Measurements from ENCODE around the gene SLC1A1. TPM values are rescaled to one million over a fixed set of nuclear protein-coding genes. Genes with fewer than 3 reads are reported as not detected.

SLC1A1 gene
- total and polyA plus RNA-seq, 11 donors = 1.0 to 4.6 (median 1.9) TPM

DNA sequence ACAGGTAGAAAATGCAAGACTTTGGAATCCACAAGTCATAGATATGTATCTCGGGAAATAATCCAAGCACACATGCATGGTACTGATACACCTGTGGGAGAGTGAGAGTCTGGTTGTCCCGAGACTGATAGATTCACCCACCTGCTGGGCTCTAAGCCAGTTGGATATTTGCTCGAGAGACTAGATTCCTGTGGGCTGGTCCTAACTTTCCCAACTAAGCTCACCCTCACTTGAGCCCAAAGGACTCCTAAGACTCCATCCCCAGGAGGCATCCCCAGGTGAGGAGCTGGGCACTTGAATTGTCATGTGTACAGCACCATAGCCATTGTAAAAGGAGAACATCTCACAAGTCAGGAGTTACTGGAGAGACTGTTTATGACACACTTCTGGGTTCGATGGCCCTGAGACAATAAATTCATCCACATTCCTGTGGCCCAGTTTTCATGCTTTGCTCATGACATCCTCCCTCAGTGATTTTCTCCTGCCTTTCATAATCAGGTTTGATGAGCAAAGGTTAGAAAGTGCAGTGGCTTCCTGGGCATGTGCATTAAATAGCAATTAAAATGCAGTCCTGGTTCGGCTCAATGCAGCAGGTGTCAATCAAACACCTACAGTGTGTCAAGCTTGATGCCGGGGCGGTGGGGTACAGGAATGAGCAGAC, 18.1 kb downstream of the SLC1A1 start:
- no peak for TF ChIP-seq POLR2A (IDR thresholded peaks at IDR 0.05)
- TF ChIP-seq, protein P1, sequence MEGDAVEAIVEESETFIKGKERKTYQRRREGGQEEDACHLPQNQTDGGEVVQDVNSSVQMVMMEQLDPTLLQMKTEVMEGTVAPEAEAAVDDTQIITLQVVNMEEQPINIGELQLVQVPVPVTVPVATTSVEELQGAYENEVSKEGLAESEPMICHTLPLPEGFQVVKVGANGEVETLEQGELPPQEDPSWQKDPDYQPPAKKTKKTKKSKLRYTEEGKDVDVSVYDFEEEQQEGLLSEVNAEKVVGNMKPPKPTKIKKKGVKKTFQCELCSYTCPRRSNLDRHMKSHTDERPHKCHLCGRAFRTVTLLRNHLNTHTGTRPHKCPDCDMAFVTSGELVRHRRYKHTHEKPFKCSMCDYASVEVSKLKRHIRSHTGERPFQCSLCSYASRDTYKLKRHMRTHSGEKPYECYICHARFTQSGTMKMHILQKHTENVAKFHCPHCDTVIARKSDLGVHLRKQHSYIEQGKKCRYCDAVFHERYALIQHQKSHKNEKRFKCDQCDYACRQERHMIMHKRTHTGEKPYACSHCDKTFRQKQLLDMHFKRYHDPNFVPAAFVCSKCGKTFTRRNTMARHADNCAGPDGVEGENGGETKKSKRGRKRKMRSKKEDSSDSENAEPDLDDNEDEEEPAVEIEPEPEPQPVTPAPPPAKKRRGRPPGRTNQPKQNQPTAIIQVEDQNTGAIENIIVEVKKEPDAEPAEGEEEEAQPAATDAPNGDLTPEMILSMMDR (IDR thresholded peaks at IDR 0.05) = no peak
- no peaks in the 10 kb centered on the region for H3K36me3 ChIP-seq
- DNase-seq = no peak
- no peaks in the 10 kb centered on the region for H3K4me1 ChIP-seq
- H3K4me3 ChIP-seq = no peak overlapping the region
- no peaks in the 10 kb centered on the region for H3K9me3 ChIP-seq
- 86 to 92% (median 89%) methylated on average over 7 of the region's 7 CpGs for WGBS, 4 donors
- ATAC-seq = no peak
- H3K27ac ChIP-seq = no peak overlapping the region
- no peaks in the 10 kb centered on the region for H3K27me3 ChIP-seq
- intact Hi-C loops (cut with DNase I) = no loop called here

DNA sequence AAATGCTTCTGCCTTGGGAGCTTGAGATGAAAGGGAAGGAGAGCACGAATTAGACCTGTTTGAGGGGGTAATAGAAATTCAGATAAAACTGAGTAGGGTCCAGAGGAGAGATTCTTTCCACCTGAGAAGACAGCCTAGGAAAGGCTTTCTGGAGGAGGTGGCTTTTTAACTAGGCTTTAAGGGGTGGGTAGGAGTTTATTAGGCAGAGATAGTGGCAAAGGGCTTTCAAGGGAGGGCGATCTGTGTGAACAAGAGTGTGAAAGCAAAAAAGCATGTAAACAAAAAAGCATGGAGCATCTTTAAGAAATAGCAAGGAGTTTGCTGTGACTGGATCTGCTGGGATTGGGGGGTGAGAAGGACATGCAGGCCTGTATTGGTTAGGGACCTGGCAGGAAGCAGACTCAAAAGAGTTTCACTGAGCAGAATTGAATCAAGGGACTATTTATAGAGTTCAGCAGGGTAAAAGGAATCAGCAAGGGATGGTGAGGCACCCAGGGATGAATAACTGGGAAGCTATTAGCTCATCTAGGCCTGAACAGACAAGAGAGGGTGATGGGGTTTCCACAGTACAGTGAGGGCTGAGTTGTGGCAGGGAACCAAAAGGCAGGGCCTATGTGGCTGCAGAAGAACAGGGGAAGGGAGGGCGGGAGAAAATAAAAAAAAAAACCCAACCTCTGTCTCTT, 18.8 kb downstream of the SLC1A1 start:
- Histone ChIP-seq H3K4me1 (no peaks in the 10 kb centered on the region), H3K4me3 (no peak overlapping the region), H3K27ac (no peak overlapping the region), H3K27me3 (no peaks in the 10 kb centered on the region), H3K36me3 (no peaks in the 10 kb centered on the region), H3K9me3 (no peaks in the 10 kb centered on the region)
- intact Hi-C loops (cut with DNase I) = no loop called here
- no peak for TF ChIP-seq POLR2A (IDR thresholded peaks at IDR 0.05)
- TF ChIP-seq, protein P1 (IDR thresholded peaks at IDR 0.05) = no peak
- ATAC-seq (no peak), DNase-seq (no peak)
- WGBS, 4 donors = 86 to 94% (median 88%) methylated on average over 3 of the region's 3 CpGs

DNA sequence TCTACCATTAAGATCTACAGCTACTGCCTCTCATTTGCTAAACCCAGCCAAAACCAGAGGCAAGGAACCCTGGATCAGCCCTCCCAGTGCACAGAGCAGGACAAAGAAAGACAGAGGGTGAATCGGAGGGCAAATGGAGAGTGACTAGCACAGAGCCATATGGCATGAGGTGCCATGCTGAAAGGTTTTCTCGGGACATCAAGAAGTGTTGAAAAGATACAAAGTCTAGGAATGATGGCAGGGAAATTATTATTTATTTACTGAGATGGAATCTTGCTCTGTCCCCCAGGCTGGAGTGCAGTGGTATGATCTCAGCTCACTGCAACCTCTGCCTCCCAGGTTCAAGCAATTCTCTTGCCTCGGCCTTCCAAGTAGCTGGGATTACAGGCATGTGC, 19.3 kb downstream of the SLC1A1 start:
- WGBS, 4 donors = 89 to 97% (median 95%) methylated on average over 3 of the region's 3 CpGs
- TF ChIP-seq, protein P1 (IDR thresholded peaks at IDR 0.05) = no peak
- no peak for TF ChIP-seq POLR2A (IDR thresholded peaks at IDR 0.05)

DNA sequence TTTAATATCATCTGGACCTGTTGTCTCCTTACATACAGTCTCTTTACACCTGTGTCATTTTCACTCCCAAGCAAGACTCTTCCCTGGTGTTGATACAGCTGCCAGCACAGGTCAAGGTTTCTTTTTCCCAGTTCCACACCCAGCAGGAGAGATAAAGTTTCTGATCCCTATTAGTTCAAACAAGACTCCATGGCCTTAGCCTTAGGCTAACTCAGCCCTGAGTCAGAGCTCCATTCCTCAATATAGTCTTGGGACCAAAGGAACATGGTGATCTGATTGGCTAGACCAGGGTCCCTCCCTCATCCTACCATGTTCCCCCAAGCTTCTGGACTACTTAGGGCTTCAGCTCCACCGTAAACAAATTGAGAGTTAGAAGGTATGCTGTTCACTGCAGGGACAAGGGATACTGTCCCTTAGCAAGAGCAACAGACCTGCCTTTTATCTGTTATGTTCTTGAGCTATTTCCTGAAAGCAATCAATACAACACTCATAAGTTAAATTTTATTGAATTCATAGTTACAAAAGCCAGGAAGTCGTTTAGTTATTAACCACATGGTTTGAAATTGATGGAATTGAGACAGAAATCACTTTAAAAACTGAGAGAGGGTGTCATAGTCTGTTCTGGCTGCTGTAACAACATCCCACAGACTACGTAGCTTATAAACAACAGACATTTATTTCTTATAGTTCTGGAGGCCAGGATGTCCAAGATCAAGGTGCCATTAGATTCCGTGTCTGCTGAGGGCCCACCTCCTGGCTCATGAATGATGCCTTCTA, 20.5 kb downstream of the SLC1A1 start:
- 91 to 97% (median 92%) methylated on average over 4 of the region's 4 CpGs for WGBS, 4 donors
- H3K4me3 ChIP-seq = no peak overlapping the region
- no peaks in the 10 kb centered on the region for H3K9me3 ChIP-seq
- H3K27me3 ChIP-seq = no peaks in the 10 kb centered on the region
- H3K4me1 ChIP-seq = no peaks in the 10 kb centered on the region
- ATAC-seq (no peak), DNase-seq (no peak)
- intact Hi-C loops (cut with DNase I) = loop anchor here in 1 of 10 donors (5.0 kb wide), 1 partner anchor 48 kb away; no protein-coding TSS in a partner anchor
- no peak overlapping the region for H3K27ac ChIP-seq
- no peaks in the 10 kb centered on the region for H3K36me3 ChIP-seq
- TF ChIP-seq POLR2A (IDR thresholded peaks at IDR 0.05) = no peak
- TF ChIP-seq, protein P1 (IDR thresholded peaks at IDR 0.05) = no peak

More for the DNA sequence above, 19.3 kb downstream of the SLC1A1 start:
- intact Hi-C loops (cut with DNase I) = no loop called here
- H3K4me1 ChIP-seq = no peaks in the 10 kb centered on the region
- H3K9me3 ChIP-seq = no peaks in the 10 kb centered on the region
- no peaks in the 10 kb centered on the region for H3K36me3 ChIP-seq
- no peak for ATAC-seq
- no peak for DNase-seq
- no peak overlapping the region for H3K4me3 ChIP-seq
- no peak overlapping the region for H3K27ac ChIP-seq
- H3K27me3 ChIP-seq = no peaks in the 10 kb centered on the region

All from heart left ventricle (tissue), 16 donors.